Activated naive CD4-positive, alpha-beta T cell treated with anti-CD3 and anti-CD28 coated beads, Interleukin-2, amount 50 U/mL, for 24 hours (primary cell): ENCODE data around the gene RCC1.
"Not testable (repeated sequence)": the region's sequence is repeated elsewhere in the genome, so short reads cannot be mapped to it uniquely, and the experiment has no call there.

Experiments used
- H3K27ac Mint-ChIP-seq: one replicate; pipeline ENCODE4 v1.8.0; 2021; ENCODE audit warnings: mild to moderate bottlenecking, mixed read lengths
- H3K27me3 Mint-ChIP-seq: one replicate; pipeline ENCODE4 v1.8.0; 2021; ENCODE audit warnings: mixed read lengths
- H3K36me3 Mint-ChIP-seq: one replicate; pipeline ENCODE4 v1.8.0; 2021; ENCODE audit warnings: mixed read lengths
- H3K4me1 Mint-ChIP-seq: one replicate; pipeline ENCODE4 v1.8.0; 2021; ENCODE audit warnings: mixed read lengths
- H3K4me3 Mint-ChIP-seq: one replicate; pipeline ENCODE4 v1.8.0; 2021; ENCODE audit warnings: mild to moderate bottlenecking, mixed read lengths
- H3K9me3 Mint-ChIP-seq: one replicate; pipeline ENCODE4 v1.8.0; 2021; ENCODE audit warnings: mixed read lengths

RCC1 gene

GRCh38 chr1:28521502-28522164, 15.8 kb downstream of the RCC1 start:
- H3K9me3 Mint-ChIP-seq = no peaks in the 10 kb centered on the region

DNA sequence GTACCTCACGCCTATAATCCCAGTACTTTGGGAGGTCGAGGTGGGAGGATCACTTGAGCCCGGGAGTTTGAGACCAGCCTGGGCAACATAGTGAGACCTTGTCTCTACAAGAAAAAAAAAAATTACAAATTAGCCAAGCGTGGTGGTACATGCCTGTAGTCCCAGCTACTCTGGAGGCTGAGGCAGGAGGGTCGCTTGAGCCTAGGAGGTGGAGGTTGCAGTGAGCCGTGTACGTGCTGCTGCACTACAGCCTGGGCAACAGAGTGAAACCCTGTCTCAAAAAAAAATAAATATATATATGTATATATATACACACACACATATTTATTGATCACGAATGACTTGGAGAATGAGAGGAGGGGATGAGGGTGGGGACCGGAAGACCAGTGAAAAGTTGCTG, 16.7 kb downstream of the RCC1 start:
- H3K4me3 Mint-ChIP-seq, H3K9me3 Mint-ChIP-seq, H3K27me3 Mint-ChIP-seq, H3K36me3 Mint-ChIP-seq: not testable (repeated sequence)
- Mint-ChIP-seq H3K27ac (peak overlapping the region; percentile 83), H3K4me1 (peaks cover 19% of the 10 kb centered on the region)

More at GRCh38 chr1:28521502-28522164, 15.8 kb downstream of the RCC1 start:
- Mint-ChIP-seq H3K4me3 (no peak overlapping the region), H3K4me1 (peaks cover 26% of the 10 kb centered on the region), H3K36me3 (peaks cover 3% of the 10 kb centered on the region), H3K27me3 (no peaks in the 10 kb centered on the region), H3K27ac (peak overlapping the region; percentile 18)

- not testable (repeated sequence) for H3K36me3 Mint-ChIP-seq, H3K27ac Mint-ChIP-seq, H3K4me1 Mint-ChIP-seq, H3K27me3 Mint-ChIP-seq, H3K9me3 Mint-ChIP-seq, H3K4me3 Mint-ChIP-seq
These were observed 19.3 kb downstream of the RCC1 start for GRCh38 chr1:28525002-28525642.

GRCh38 chr1:28526886-28527285, 21.0 kb downstream of the RCC1 start:
- Mint-ChIP-seq H3K9me3 (no peaks in the 10 kb centered on the region), H3K27me3 (no peaks in the 10 kb centered on the region), H3K4me1 (peaks cover 5% of the 10 kb centered on the region), H3K27ac (no peak overlapping the region), H3K4me3 (no peak overlapping the region), H3K36me3 (peaks cover 6% of the 10 kb centered on the region)

- Mint-ChIP-seq H3K27ac (no peak overlapping the region), H3K27me3 (no peaks in the 10 kb centered on the region), H3K9me3 (no peaks in the 10 kb centered on the region), H3K4me1 (no peaks in the 10 kb centered on the region), H3K36me3 (peaks cover 11% of the 10 kb centered on the region), H3K4me3 (no peak overlapping the region)
These were observed 24.6 kb downstream of the RCC1 start for GRCh38 chr1:28530456-28530855.

DNA sequence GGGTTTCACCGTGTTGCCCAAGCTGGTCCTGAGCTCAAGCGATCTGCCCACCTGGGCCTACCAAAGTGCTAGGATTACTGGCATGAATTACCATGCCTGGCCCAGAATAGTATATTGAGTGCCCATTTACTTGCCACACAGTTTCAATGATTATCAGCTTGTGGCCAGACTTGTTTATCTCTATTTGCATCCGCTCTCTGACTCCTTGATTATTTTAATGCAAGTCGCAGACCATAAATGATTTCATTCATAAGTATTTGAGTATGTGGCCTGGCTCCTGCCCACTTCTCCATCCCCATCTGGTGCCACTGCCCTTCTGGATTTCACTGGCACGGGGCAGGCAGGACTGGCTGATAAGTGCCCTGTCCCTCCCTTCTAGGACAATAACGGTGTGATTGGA, 28.8 kb downstream of the RCC1 start:
- no peak overlapping the region for H3K4me3 Mint-ChIP-seq
- H3K36me3 Mint-ChIP-seq = peaks cover 13% of the 10 kb centered on the region
- H3K27ac Mint-ChIP-seq = no peak overlapping the region
- no peaks in the 10 kb centered on the region for H3K9me3 Mint-ChIP-seq
- H3K27me3 Mint-ChIP-seq = no peaks in the 10 kb centered on the region
- no peaks in the 10 kb centered on the region for H3K4me1 Mint-ChIP-seq

DNA sequence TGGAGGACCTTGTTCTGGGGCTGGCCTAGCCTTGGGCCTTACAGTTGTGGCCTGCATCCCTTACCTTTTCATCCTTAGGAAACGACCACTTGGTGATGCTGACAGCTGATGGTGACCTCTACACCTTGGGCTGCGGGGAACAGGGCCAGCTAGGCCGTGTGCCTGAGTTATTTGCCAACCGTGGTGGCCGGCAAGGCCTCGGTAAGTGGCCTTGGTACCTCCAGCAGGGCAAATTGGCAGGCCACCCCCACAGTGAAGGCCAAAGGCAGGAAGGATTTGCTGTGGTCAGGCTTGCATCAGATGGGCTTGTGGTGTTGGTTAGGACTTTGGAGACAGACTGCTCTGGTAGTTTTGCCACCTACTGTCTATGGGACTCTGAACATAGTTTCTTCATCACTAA, 29.3 kb downstream of the RCC1 start:
- Mint-ChIP-seq H3K27ac (no peak overlapping the region), H3K36me3 (peaks cover 13% of the 10 kb centered on the region), H3K9me3 (no peaks in the 10 kb centered on the region), H3K4me3 (no peak overlapping the region), H3K27me3 (no peaks in the 10 kb centered on the region), H3K4me1 (no peaks in the 10 kb centered on the region)

DNA sequence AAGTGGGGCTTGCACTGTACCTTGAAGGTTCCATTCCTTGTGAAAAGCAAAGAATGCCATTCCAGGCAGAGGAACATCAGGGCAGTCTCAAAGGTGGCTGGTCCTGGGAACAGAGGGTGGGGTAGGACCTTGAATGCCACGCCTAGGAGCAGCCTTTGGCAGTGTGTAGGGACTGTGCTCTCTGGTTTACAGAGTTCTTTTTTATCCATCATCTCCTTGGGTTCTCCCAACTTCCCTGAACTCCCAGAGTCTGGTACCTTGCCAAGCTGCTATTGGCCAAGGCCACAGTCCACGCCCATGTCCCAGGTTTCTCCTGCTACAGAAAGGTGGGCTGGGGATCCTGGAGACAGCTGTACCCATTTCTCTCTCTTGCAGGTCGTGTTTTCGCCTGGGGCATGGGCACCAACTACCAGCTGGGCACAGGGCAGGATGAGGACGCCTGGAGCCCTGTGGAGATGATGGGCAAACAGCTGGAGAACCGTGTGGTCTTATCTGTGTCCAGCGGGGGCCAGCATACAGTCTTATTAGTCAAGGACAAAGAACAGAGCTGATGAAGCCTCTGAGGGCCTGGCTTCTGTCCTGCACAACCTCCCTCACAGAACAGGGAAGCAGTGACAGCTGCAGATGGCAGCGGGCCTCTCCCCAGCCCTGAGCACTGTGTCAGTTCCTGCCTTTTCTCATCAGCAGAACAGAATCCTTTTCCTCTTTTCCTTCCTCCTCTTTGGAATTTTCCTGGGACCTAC, 31.8 kb downstream of the RCC1 start:
- H3K4me3 Mint-ChIP-seq = no peak overlapping the region
- H3K27ac Mint-ChIP-seq = no peak overlapping the region
- H3K36me3 Mint-ChIP-seq = peaks cover 6% of the 10 kb centered on the region
- no peaks in the 10 kb centered on the region for H3K4me1 Mint-ChIP-seq
- H3K9me3 Mint-ChIP-seq = no peaks in the 10 kb centered on the region
- no peaks in the 10 kb centered on the region for H3K27me3 Mint-ChIP-seq

DNA sequence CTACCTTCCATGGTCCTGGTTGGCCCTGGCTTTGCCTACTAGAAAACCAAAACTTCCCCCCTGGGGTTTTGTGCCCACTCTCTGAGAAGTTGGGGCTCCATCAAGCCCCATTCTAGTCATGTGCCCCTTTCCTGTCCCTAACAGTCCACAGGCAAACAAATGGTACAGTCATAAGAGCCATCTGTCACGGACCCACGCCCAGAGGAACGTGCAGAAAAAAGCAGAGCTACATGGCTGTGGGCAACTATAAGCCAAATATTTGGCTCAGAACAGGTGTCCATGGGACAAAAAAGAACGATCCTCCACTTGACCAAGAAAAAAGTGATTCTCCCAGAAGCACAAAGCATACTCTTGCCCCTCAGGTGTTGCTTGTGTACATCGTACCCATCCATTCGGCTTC, 32.4 kb downstream of the RCC1 start:
- H3K27me3 Mint-ChIP-seq = no peaks in the 10 kb centered on the region
- H3K27ac Mint-ChIP-seq = no peak overlapping the region
- no peaks in the 10 kb centered on the region for H3K4me1 Mint-ChIP-seq
- H3K36me3 Mint-ChIP-seq = peaks cover 6% of the 10 kb centered on the region
- no peaks in the 10 kb centered on the region for H3K9me3 Mint-ChIP-seq
- H3K4me3 Mint-ChIP-seq = no peak overlapping the region

DNA sequence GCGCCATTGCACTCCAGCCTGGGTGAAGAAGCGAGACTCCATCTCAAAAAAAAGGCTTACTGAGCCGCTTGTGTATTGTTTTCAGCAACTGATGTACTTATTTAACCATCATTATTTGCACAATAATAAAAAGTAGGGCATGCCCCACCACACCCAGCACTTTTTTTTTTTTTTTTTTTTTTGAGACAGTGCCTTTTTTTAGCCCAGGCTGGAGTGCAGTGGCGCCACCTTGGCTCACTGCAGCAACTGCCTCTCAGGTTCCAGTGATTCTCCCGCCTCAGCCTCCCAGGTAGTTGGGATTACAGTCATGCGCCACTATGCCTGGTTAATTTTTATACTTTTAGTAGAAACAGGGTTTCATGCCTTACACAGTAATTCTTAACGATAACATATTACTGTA, 34.8 kb downstream of the RCC1 start:
- H3K9me3 Mint-ChIP-seq = no peaks in the 10 kb centered on the region
- peaks cover 3% of the 10 kb centered on the region for H3K36me3 Mint-ChIP-seq
- H3K4me3 Mint-ChIP-seq = no peak overlapping the region
- H3K27ac Mint-ChIP-seq = no peak overlapping the region
- no peaks in the 10 kb centered on the region for H3K4me1 Mint-ChIP-seq
- H3K27me3 Mint-ChIP-seq = no peaks in the 10 kb centered on the region

DNA sequence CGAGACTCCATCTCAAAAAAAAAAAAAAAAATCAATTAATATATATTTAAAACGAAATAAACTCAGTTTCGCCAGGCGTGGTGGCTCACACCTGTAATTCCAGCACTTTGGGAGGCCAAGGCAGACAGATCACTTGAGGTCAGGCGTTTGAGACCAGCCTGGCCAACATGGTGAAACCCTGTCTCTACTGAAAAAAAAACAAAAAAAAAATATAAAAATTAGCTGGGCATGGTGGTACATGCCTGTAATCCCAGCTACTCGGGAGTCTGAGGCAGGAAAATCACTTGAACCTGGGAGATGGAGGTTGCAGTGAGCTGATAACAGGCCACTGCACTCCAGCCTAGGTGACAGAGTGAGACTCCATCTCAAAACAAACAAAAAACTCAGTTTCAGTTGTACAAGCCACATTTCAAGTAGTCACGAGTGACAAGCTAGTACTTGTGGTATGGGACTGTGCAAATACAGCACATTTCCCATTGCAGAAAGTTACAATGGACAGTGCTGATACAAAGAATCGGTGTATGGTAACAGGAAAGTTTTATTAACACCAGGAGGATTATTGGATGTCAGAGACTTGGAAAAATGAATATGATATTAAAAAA, 35.7 kb downstream of the RCC1 start:
- not testable (repeated sequence) for H3K4me3 Mint-ChIP-seq, H3K4me1 Mint-ChIP-seq, H3K27me3 Mint-ChIP-seq, H3K36me3 Mint-ChIP-seq, H3K9me3 Mint-ChIP-seq, H3K27ac Mint-ChIP-seq

- Mint-ChIP-seq H3K9me3 (no peaks in the 10 kb centered on the region), H3K27me3 (no peaks in the 10 kb centered on the region), H3K27ac (no peak overlapping the region), H3K36me3 (no peaks in the 10 kb centered on the region), H3K4me3 (no peak overlapping the region), H3K4me1 (no peaks in the 10 kb centered on the region)
These were observed 39.4 kb downstream of the RCC1 start for GRCh38 chr1:28545246-28545628.

- Mint-ChIP-seq H3K4me3 (no peak overlapping the region), H3K4me1 (peaks cover 18% of the 10 kb centered on the region), H3K36me3 (no peaks in the 10 kb centered on the region), H3K9me3 (no peaks in the 10 kb centered on the region), H3K27ac (no peak overlapping the region), H3K27me3 (no peaks in the 10 kb centered on the region)
These were observed 42.5 kb downstream of the RCC1 start for GRCh38 chr1:28548318-28548717.

DNA sequence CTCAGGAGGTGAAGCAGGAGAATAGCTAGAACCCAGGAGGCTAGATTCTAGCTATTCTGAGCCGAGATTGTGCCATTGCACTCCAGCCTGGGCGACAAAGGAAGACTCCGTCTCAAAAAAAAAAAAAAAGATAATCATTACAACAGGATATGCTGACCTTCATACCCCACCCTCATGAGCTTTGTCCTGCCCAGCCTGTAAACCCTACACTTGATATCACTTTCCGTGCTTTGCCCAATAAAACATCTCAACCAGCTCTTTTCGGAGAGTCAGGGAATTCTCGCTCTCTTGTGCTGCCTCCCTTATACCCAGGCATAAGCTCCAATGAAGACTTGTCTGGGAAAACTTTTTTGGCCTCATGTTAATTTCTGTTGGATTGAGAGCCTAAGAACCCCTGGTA, 45.5 kb downstream of the RCC1 start:
- no peaks in the 10 kb centered on the region for H3K9me3 Mint-ChIP-seq
- no peak overlapping the region for H3K27ac Mint-ChIP-seq
- no peak overlapping the region for H3K4me3 Mint-ChIP-seq
- no peaks in the 10 kb centered on the region for H3K27me3 Mint-ChIP-seq
- peaks cover 27% of the 10 kb centered on the region for H3K4me1 Mint-ChIP-seq
- H3K36me3 Mint-ChIP-seq = peaks cover 5% of the 10 kb centered on the region

DNA sequence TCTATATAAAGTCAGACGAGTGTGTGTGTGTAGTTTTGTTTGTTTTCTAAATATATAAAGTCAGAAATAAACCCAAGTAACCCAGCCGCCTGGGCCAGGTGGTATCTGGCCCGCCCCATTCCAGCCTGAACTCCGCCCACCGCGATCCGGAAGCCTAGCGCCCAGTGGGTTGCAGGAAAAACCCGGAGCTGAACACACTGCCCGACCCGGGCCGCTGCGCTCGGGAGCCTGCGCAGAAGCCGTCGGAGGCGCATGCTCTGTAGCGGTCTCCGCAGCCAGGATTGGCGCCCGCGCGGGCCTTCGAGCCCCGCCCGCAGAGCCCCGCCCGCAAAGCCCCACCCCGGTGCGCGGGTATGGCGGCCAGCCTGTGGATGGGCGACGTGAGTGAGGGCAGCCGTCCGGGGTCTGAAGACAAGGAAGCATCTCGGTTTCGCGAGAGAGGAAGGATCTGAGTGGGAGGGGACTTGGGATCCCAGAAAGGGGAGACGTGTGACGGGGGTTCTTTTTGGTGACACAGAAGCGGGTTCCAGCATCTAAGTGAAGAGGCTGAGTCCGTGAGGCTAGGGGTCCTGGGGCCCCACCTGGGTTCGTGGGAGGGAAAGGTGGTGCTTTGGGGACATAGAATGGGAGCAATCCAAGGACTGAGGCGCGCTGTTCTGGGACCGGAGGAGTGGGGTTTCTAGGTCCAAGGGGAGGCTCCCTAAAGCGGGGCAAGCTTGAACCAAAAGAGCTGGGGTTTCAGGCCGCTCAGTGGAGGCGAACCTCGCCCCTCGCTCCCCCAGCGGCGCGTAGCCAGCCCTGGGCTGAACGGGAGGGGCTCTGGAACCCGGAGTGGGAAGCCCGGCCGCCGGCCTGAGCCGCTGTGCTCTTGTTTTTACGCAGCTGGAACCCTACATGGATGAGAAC, 47.2 kb downstream of the RCC1 start, which contains the start of gene TRNAU1AP:
Gene TRNAU1AP, plus strand, starts transcription at position 328 of the 906 bp plus-strand sequence. Its CDS starts 26 bp downstream, at position 354.
- H3K9me3 Mint-ChIP-seq = no peaks in the 10 kb centered on the region
- peak within 1 kb of the TSS; percentile 97 for H3K27ac Mint-ChIP-seq
- H3K4me3 Mint-ChIP-seq = peak within 1 kb of the TSS; percentile 98
- H3K36me3 Mint-ChIP-seq = peaks cover 7% of the 10 kb centered on the region
- H3K27me3 Mint-ChIP-seq = no peaks in the 10 kb centered on the region
- H3K4me1 Mint-ChIP-seq = peaks cover 27% of the 10 kb centered on the region
